DMS114 treated with DMSO at 0.1 percent for 48 hours (cell line): Measurements from ENCODE around the gene HSBP1.

Source experiments
- DNase-seq: peaks from one replicate; lab custom pipeline; 2025; ENCODE audit not compliant: unreplicated experiment; lab: John Stamatoyannopoulos, UW

Gene HSBP1

DNA sequence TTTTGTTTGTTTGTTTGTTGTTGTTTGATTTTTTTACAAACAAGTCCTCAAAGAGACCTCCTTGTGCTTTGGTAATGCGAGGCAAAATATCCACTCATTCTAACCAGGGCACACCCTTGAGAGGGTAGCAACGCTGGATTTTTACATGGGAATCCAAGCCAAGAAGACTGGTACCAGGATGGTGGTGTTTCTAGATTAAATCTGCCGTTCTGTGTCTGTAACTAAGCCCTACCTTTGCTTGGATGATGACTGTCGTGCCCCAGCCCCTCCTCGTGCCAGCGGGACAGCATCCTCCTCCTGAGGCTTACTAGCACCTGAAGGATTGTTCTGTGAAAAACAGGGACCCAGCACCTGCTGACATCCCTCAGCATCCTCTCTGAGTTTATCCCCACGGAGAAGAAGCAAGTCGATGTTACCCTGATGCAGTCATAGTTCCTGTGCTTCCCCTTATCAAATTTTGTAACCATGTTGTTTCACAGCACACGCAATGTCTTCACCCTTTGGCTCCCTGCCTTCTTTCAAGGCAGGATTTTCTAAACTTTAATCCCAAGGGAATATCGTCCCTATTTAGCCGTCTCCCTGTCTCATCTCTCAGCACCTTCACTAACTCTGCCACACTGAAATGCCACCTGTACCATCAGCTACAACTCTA, 5.1 kb upstream of the HSBP1 start:
- no peak for DNase-seq

DNA sequence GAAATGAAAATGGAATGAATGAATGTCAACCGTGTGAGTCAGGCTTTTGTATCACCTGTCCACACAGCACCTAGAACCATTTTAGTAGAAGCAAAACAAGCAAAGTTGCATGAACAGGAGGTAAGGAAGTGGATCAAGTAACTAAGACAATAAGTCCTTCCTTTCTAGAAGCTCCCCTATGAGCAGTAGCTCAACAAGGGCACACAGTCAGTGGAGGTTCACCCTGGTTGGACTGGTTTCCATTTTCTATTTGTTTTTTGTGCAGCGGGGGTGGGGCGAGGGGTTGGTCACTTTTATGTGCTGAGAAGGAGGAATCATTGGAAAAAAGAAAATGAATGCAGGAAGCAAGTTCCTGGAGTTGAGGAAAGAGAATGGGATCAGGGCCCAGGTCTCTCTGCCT, 4.0 kb upstream of the HSBP1 start:
- DNase-seq, result no peak

DNA sequence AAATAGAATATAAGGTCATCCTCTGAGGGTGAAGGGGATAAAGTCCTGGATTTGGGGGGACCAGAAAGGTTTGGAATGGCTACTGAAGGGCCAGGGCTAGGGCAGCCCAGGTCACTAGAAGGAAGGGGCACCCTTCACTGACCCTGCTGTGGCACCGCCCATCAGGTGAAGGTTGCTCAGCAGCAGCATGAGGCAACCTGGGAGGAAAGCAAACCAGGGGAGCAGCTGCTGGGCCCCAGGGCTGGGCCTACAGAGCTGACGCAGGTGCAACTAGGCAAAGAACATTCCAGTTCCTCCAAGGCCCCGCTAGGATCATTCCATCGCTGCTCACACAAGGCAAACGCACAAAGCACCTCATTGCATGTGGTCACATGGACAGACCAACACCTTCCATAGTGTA, 3.4 kb upstream of the HSBP1 start:
- DNase-seq, result no peak

DNA sequence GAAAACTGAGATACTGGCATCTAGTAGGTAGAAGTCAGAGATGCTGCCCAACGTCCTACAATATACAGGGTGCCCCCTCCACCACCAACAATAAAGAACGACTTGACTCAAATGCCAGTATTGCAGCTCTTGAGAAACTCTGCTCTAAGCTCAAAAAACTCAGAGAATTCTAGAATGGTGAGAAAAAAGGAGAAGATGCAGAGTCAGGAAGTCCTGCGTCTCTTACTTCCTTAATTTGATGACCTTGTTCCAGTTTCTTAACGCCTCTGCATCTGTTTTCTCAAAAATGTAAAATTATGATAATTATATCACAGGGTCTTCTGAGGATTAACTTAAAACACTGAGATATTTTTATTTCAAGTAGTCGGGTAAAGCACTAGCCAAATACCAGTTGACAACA, 1.7 kb upstream of the HSBP1 start:
- DNase-seq, result no peak

DNA sequence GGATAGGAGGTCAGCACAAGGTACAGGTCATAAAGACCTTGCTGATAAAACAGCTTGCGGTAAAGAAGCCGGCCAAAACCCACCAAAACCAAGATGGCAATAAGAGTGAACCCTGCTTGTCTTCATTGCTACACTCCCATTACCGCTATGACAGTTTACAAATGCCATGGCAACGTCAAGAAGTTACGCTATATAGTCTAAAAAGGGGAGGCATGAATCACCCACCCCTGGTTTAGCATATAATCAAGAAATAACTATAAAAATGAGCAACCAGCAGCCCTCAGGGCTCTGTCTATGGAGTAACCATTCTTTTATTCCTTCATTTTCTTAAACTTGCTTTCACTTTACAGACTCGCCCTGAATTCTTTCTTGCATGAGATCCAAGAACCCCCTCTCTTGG, 1.0 kb upstream of the HSBP1 start:
- DNase-seq, result no peak

DNA sequence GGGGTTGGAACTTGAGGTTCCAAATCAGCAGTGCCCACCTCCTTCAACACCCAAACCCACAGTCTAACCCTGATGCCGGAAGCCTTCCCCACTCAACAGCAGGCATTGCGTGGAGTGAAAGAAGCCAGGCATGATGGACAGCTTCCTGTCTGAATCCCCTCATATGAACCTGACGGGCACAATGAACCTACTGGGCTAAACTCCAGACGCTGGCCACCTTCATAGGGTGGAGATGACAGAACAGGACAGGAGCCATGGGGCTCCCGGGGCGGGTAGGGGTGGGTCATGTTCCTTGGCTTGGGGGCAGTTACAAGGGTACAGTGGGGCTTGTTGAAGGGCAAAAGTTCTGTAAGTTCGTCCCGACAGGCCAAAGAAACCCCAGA, 460 bp upstream of the HSBP1 start:
- no peak for DNase-seq

DNA sequence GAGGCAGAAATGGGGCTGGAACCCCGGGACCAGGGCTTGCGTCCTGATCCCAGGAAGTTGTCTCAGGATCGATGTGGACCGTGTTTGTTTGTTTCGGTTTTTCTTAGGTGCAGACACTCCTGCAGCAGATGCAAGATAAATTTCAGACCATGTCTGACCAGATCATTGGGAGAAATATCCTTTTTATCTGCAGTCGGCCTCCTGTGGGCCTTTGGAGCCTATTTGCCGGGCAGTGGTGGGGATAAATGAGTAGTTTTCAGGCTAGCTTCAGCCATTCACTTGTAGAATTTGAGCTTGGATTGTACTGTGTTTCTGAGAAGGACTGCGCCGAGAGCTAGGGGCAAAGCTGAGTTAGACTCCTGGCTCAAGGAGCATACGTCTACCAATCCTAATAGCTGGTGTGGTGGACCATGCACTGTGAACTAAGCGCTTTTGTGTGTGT, 816 bp downstream of the HSBP1 start:
- DNase-seq, result no peak

DNA sequence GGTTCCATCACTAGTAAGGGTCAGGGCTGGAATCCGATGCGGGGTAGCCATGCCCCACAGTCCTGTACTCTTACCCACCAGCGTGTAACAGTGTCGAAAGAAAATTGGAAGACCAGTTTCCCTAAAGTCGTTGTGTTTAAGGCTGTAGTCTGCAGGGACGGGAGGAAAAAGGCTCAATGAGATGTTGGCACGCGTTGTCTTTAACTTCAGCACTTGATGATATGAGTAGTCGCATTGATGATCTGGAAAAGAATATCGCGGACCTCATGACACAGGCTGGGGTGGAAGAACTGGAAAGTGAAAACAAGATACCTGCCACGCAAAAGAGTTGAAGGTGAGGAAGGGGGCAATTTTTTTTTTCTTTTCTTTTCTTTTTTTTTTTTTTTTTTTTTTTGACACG, 1.3 kb downstream of the HSBP1 start:
- no peak for DNase-seq

DNA sequence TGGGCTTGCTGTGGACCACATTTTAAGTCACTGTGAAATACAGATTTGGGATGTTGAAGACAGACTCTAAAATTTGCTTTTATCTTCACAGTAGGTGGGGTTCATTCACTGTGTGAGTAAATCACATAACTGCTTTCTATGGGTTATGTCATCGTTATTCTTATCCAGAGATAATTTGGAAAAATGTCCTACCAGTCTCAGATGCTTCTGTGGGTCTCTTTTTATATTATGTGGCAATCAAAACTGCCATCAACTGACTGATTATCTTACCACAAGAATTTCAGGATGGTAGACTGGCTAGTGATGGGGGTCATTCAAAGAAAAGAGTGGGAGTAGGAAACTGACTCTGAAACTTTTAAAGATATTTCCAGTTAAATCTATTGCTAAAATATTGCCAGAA, 3.1 kb downstream of the HSBP1 start:
- DNase-seq, result no peak

DNA sequence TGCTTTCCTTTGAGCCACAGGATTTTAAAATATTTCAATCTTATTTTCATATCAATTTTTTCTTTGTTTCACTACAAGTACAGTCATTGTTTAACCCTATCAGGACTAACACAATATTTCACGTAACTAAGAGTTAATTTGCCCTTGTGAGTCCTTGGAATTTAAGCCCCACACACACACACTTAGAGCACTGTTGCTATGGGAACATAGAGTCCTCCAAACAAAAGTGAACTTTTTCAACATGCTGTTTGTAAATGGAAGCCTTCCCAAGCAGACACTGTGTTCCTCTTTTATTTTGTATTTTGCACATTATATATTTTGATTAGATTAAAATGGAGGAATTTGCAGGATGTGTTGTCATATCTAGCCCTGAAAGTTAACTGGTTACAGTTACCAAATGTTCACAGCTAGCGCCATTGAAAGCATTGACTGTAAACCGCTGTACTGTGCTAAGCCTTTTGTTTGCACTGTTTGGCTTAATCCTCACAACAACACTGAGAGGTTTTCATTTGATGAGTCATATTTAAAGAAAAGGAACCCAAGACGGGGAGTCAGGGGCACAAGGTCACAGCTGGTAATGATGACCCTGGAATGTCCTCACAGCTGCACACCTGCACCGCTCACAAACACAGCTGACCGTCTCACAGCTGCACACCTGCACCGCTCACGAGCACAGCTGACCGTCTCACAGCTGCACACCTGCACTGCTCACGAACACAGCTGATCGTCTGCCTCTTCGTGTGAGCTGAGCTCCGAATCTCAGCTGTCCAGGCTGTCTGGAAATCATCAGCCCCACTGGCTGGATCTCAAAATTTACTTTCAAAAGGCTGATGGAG, 6.3 kb downstream of the HSBP1 start:
- DNase-seq, result no peak

DNA sequence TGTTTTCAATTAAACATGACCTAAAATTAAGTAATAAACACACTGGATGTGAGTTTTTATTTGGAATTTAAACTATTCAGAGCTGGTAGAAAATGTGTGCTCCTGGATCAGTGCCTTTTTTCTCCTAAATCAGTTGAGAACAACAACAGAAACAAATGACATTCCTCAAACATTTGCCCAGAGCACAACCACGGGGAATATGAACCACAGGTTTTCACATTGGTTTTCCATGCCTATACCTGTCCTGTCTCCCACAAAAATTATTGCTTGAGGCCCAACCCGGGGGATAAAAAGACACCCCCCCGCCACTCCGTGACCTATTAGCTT, 6.8 kb downstream of the HSBP1 start:
- DNase-seq, result no peak

DNA sequence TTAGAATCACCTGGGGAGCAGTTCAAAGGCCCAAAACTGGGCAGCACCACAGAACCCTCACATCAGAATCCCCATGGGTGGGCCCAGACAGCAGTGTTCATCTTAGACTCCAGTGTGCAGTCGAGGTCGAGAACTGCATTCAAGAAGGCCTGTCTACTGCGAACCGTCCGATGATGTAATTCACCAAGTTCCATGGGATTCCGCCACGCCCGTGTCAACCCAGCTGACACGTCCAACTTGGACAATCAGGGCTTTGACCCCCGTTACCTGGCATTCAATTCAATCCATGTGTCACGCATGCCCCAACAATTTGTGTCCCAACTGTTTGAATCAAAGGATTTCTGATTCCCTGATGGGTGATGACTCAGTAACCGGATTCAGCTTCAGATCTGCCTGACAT, 9.2 kb downstream of the HSBP1 start:
- DNase-seq, result no peak

DNA sequence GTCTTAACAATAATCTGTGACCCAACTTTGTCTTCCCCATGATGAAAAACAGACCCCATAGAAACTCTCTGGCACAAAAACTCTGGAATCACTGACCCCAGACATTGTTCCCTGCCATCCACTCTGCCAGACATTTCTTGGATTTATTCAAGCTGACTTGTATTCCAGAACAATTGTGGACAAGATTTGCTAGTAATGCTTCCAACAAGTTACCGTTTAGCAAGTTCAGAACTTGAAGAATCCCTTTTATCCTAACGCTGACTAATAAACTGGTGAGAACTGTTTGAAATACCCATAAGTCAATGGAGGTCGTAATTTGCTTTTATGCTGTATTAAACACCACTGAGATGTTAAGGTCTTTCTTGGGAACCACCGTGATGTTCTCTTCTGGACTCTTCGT, 10.5 kb downstream of the HSBP1 start:
- no peak for DNase-seq

DNA sequence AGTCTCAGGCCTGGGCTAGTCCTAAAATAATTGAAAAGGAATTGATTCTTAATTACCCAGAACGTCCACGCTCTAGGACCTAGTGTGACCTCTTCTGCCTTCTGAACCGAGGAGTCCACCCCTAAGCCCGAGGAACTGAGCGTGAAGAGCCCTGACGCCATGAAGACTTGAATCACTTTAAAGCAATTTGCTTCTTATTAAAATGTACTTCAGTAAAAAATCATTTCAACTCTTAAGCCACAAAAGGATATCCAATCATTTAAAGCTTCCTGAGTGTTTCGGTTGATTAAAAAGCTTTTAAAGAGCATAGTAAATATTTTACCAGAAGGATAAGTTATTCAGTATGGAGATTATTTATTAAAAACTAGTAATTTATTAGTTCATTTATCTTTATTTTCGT, 11.6 kb downstream of the HSBP1 start:
- DNase-seq, result no peak

DNA sequence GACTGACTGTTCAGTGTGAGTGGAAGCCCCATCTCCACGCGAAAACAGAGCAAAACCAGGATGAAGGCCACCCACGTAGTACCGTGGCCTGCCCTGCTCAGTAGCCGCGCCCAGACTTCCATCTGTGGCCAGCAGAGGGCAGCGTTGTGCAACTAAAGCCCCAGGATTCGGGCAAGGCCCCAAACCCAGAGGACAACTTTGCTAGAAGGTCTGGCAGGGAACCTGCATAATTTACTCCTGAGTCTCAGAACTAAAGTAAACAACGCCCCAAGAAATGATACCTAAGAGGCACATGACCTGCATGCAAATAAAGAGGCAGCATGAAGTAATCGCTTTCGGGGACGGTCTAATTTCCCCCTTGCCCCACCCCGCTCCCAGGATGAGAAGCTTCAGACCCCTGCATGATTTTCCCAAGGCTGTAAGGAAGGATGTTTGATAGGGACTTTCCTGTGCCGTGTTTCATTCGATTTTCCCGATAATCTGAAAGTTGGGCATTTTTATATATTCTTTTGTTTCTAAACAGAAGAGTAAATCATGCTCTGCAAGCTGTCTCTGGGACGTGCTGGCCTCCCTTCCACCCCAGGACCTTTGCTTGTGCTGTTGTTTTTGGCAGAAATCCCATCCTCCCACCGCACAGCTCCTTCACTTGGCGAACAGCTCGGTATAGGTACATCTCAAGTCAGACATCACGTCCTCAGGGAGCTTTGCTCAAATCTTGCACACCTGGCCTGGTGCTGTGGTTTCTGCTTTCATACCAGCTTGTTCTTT, 18.6 kb downstream of the HSBP1 start:
- DNase-seq, result peak; percentile 45

DNA sequence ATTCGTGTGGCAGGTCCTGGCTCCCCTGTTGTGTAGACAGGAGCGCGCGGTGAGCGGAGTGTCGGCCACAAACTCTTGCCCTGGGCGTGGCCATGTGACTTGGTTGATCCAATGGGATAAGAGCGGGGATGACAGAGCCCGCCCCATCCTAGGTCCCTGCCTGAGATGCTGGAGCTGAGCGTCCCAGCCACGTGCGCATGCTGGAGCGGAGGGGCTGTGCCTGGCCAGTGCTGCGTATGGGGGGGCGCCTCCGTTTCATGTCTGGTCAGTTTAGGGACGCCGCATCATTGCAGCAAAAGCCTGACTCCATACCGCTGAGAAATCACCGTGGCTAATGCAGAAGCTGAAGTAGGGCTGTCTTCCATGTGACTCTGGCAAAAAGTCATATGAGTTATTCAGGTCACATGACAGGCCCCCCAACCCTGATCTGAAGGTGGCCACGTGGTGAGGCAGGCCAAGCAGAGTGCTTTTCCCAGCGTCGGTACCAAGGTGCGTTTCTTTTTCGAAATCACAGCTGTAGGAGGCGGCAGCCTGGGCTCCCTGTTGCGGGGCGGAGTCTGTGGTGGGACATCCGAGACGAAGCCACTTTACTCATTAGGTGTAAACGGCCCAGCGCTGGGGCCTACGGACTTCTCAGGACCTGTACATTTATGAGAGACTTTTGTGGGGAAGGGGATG, 22.5 kb downstream of the HSBP1 start:
- DNase-seq, result no peak

DNA sequence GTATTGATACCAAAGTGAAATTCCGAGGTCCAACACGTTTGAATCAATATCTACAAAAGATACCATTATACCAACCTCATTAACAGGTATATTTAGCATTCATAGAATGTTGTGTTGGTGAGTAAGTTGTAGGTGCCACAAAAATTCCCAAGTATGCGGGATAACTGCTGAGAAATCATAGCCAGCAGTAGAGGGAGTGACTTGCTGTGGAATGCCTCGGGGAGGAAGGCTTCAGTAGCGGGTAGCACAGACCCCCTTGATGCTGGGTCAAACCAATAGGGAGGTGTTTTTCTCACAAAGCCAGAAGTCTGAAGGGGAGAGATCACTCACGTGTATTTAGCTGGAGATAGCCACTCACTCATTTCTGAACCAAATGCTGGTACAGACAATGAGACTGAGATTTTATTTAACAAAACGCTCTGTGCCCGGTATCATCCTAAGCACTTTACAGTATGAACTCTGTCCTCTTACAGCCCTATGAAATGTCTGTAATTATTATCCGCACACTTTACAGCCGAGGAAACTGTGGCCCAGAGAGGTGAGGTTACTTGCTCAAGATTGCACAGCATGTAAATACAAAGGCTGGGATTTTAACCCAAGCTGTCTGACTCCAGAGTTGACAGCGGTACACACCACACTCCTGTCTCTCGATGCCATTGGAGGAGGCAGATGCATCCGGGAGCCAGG, 23.1 kb downstream of the HSBP1 start:
- no peak for DNase-seq

DNA sequence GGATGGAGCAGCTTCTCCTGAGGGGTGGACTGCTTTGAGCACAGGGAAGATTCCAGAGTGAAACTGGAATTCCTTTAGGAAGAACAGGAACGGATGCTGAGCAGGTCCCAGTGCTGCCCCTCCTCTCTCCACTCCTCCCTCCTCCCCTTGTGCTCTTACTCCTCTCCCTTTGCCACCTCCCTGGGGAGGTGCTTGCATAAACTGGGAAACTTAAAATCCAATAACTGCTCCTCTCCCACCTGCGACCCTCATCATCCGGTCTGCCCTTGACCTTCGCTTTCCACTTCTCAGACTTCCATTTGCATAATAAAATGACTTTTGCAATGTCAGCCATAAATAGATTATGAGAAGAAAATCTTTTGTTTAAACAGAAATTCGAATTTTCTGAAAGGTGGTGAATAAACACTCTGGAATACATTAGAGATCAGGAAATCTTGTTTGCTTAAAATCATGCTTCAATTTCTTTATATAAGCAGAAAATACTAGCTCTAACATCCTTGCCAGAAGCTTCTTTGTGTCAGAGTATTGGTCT, 23.7 kb downstream of the HSBP1 start:
- DNase-seq, result no peak

DNA sequence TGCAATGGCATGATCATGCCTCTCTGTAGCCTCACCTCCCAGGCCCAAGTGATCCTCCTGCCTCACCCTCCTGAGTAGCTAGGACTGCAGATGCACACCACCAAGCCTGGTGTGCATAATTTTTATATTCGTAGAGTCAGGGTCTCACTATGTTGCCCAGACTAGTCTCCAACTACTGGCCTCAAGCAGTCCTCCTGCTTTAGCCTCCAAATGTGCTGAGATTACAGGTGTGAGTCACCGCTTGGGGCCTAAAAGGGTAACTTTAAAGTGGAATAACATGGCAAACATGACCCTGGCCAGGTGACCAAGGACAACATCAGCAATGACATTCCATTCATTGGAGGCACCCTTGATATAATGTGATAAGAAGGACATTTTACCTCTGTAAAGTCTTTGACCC, 26.1 kb downstream of the HSBP1 start:
- DNase-seq, result no peak

DNA sequence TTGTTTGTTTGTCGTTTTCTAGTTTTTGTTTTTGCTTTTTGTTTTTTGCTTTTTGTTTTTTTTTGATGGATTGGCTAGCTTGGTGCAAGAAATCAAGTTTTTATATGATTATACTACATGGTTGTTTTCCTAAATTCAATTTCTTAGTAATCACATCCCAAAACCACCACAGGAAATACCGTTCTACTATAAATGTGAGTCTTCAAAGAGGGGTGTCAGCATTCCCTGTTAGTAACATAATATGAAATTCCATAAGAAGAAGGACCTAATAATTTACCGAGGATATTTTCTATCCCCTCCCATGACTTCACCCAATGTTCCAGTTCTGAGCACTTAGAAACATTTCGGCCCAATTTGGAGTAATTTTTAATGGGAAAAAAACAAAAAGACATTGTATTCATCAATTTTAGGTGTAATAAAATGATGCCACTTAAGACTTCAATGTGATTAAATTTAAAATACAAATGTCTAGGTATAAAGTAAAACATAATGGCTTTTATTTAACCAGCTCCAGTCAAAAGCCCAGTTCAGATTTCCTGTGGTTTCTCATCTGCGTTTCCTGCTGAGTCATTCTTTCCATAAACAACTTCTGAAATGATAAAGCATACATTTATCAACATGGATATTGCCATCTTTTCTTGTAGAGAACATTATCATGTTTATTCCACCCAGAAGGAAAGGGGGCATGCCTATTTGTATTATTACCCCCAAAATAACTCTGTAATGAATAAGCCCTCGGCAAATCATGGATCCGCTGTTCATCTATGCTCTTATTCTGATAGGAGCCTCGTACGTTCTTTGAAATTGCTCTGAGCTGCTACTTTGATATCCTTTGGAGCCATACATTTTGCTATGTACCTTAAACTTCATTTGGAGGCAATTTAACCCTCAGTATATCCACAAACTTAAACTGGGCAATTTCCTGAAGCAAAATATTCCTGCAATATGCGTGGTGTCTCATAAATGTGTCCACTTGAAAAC, 28.1 kb downstream of the HSBP1 start:
- DNase-seq, result no peak
